M059J (cell line): ENCODE measurements around the gene TJP3. TPM values are rescaled to one million over a fixed set of nuclear protein-coding genes. Genes with fewer than 3 reads are reported as not detected.
A peak's percentile ranks its signal among the peaks of the same experiment; 100 is the strongest.

Experiments
- DNase-seq: peaks from one replicate; pipeline ENCODE4 v3.0.0-alpha.2; 2012; ENCODE audit warnings: low read depth
- total RNA-seq: library from RNA; depleted of rRNA; stranded (reverse); fragments of >200 nt; shearing (Covaris generic); gene quantifications from 2 replicates; pipeline ENCODE4 v1.2.3, GENCODE V29; 2014

The TJP3 gene
- total RNA-seq, 1 experiment from 2014 or later, result 0.49 TPM

DNA sequence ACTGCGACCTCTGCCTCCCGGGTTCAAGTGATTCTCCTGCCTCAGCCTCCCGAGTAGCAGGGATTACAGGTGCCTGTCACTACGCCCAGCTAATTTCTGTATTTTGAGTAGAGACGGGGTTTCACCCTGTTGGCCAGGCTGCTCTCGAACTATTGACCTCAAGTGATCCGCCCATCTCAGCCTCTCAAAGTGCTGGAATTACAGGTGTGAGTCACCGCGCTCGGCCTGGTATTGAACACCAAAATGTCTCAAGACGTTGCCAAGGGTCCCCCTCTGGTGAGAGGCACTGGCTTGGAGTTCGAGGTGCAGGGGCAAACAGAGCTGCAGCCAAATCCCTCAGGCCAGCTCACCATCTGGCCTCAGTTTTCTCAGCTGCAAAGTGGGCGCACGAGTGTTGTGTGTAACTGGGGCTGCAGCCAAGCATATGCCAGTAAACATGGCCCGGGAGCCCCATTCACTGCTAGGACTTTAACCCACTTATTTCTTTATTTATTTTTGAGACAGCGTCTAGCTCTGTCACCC is 8.0 kb downstream of the TJP3 start:
- peak; percentile 39 for DNase-seq

DNA sequence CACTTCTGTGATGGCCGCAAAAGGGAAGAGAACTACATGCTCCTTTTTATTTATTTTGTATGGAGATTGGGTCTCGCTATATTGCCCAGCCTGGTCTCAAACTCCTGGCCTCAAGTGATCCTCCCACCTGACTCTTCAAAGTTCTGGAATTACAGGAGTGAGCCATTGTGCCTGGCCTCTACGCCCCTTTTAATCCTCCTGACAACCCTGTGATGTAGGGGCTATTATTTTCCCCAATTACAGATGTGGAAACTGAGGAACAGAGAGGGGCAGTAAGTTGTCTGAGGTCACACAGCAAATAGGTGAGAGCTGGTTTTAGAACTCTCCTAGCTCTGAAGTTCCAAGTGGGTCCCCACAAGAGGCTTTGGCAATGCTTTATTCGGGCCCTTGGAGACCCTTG is 11.7 kb downstream of the TJP3 start:
- DNase-seq, result no peak

DNA sequence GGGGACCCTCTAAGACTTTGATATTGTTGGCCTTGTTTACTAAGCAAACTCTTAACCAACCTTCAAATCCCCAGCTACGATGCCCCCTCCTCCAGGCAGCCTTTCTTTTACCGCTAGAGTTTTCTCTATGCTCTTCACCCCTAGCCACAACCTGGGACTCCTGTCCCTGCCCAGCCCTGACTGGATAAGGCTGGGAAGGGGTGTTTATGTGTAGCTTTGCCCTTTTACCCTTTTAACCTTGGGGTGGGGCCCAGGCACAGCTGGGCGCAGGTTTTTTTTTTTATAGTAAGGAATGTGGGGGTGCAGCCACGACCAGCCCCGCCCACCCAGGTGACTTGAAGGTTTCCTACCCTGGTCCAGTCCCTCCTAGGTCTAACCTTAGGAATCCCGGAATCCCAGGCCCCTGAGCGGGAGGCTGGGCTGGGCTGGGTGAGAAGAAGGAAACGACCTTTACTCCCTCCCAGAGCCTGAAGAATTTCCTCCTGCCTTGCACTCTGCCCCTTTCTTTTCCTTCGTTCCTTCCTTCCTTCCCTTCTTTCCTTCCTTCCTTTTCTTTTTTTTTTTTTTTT is 12.2 kb downstream of the TJP3 start:
- no peak for DNase-seq

DNA sequence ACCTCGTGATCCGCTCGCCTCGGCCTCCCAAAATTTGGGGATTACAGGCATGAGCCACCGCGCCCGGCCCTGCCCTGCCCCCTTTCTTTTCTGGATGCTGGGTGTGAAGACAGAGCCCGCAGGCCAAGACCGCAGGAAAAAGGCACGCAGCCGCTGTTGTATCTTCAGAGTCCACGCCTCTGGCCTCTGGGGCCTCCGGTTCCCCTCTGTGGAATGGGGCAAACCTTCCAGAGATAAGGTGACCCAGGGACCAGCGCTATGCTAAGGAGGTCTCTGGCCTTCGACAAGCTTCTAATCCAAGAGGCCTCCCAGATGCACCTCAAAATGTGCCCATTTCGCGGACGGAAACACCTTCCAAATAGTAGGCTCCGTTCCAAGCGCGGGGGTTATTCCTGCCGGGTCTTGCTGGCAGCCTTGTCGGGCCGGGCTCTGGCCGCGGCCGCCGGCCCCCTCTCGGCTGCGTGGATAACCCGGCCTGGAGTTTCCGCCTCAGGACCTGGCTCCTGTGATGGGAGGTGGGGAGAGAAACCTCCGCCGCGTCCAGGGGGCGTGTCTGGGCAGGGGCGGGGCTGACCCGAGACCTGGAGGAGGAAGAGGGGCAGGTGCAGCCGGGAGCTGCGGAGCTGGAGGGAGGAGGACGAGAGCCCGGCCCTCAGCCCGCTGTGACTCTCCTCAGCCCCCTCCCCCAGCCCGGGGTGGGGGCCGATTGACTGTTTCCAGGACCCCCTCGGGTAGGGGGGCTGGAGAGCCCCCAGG is 13.1 kb downstream of the TJP3 start:
- peak; percentile 76 for DNase-seq

DNA sequence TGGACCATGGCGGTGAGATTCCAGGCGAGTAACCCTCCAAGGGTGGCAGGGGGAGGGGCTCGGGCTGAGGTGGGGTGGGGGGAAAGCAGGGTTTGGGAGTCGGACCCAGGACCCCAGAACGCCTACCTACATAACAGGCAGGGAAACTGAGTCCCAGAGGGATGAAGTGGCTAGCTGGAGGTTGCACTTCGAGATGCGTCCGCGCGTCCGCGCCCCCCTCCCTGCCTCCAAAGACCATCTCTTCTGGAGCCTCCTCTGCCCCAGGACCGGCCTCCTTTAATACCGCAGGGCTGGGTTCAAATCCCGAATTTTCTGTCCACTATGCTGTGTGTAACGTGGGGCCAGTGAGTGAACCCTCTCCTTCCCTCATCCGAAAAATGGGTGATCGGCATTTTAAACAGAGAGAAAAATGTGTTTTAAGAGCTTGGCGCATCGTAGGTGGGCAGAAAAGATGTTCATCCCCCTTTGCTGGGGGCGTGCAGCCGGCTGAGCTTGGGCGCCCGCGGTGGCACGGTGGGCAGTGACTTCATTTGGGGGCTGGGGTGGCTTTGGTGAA is 13.8 kb downstream of the TJP3 start:
- DNase-seq, result no peak

DNA sequence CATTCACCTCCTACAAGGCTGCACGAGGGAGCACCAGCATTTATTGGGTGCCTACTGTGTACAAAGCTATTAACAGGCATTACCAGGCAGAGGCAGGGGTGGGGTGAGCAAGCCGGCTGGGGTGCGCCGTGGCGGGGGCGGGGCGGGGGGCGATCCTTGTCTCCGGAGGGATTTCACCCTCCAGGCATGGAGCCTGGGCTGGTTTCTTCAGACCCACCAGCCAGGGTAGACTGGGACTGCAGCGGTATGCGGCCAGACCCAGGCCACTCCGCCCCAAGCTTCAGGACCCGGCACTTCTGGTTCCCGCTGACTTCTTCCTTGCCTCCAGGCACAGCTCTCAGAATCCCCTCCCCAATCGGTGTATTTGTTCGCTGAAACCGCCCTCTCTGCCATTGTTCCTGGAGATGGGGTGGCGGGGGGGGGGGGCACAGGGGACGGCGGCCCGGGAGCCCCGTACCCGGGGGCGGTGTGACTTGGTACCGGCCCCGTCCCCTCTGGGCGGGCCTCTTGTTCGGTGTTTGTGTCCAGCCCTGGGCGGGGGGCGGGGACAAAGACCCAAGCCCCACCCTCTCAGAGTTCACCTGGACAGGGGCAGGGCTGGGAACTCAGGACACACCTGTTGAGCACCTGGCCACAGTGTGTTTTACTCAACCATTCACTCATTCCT is 14.4 kb downstream of the TJP3 start:
- DNase-seq, result no peak

DNA sequence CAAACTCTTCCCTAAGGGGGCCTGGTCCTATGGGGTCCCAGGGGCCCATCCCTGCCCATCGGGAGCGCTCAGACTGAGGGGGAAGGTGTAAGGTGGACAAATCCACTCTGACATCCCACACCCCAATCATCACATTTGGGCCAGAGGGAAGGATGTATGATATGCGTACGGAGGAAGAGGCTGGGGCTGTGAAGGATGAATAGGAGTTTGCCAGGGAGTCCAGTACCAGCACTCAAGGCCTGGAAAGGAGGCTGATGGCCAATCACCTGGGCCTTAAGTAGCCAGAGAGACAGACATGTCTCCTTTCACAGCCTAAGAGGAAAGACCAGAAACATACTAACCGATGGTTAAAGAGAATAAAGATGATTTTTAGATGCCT is 14.9 kb downstream of the TJP3 start:
- no peak for DNase-seq

DNA sequence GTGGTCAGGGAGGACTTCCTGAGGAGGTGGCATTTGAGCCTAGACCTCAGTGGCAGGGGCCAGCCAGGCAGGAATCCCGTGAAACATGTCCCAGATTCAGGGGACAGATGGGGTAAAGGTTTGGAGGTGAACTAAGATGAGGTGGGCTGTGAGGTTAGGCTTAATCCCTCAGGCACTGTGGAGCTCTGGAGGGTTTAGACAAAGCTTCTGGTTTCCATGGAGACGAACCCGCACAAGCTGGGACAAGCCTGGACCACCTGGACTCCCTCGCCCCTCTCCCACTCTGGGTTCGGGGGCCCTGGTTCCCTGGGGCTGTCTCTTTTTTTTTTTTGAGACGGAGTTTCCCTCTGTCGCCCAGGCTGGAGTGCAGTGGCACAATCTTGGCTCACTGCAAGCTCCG is 15.7 kb downstream of the TJP3 start:
- DNase-seq, result no peak

DNA sequence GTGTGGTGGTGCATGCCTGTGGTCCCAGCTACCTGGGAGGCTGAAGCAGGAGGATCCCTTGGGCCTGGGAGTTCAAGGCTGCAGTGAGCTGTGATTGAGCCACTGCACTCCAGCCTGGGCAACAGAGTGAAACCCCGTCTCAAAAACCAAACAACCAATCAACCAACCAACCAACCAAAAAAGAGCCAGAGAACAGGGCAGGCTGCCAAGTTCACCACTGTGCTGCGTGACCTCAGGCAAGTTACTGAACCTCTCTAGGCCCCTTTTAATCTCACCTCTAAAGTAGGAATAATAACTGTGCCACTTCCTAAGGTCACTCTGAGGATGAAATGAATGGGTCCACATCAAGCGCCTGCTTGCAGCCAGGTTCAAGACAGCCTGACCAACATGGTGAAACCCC is 16.9 kb downstream of the TJP3 start:
- no peak for DNase-seq

DNA sequence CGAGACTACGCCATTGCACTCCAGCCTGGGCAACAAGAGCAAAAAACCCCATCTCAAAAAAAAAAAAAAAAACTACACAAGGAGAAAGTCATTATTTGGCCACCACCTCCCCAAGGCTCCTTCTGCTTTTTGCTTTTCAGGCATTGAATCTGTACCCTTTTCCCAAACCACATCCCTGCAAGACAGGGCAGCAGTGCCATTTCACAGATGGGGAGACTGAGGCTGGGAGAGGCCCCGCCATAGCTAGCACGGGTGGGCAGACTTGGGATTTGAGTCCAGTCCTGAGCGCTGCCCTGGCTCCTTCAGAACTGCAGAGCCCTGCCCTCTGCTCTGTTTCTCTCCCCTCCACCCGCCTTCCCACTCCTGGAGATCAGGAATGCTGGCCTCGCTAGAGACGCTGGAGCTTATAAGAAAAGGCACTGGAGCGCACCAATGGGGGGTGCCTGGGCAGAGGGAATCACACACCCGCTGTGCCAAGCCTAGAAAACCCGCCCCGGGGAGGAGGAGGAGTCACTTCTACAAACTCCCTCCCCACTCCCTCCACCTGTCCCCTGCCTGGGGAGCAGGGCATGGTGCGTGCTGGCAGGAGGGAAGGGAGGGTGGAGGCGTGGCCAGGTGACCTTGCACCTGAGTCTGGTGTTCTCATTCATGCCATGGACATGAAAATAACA is 17.6 kb downstream of the TJP3 start:
- DNase-seq, result peak; percentile 51

DNA sequence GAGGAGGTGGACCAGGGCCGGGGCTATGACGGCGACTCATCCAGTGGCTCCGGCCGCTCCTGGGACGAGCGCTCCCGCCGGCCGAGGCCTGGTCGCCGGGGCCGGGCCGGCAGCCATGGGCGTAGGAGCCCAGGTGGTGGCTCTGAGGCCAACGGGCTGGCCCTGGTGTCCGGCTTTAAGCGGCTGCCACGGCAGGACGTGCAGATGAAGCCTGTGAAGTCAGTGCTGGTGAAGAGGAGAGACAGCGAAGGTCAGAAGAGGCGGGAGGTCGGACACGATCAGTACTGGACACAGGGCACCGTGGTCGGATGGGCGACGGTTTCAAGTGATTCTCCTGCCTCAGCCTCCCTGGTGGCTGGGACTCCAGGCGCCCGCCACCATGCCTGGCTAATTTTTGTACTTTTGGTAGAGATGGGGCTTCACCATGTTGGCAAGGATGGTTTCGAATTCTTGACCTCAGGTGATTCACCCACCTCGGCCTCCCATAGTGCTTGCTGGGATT is 22.3 kb downstream of the TJP3 start:
- no peak for DNase-seq

DNA sequence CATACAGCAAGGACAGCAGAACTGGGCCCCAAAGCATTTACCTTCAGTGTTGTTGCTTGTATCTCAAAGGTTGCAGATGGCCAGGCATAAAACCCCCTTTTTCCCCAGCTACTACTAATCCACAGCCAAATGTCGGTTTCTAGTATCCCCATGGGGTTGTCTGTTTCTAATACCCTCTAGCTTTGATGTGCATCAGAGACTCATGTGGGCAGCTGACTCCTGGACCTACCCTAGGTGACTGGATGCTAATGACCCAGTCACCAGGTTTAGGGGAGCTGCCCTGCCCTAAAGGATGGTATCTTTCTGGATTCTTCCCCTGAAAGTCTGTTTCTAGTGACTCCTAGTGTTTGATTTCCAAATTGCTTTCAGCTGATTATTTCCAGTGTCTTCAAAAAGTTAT is 23.9 kb downstream of the TJP3 start:
- DNase-seq, result no peak

DNA sequence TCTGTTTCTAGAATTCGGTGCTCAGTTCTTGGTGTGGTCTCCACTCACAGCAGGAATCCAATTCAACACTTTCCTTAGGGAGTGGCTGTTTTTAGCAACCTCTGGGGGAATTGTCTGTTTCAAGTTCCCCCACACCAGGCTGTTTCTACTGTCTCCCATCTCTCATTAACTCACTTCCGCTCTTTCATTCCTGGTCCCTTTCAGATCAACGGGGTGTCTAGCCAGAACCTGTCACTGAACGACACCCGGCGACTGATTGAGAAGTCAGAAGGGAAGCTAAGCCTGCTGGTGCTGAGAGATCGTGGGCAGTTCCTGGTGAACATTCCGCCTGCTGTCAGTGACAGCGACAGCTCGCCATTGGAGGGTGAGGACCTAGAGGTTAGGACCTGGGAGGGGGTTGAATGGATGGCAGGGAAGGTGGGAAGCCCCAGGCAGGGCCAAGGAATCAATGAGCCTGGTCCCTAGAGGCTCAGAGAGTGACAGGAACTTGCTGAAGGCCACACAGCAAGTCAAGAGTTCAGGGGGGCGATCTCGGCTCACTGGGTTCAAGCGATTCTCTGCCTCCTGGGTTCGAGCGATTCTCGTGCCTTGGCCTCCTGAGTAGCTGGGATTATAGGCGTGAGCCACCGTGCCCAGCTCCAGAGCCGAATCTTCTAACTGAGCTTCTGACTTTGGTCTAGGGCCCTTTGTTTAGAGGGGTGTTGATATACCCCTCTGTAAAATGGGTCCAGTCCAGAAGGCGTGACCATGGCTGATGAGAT is 25.5 kb downstream of the TJP3 start:
- DNase-seq, result no peak

DNA sequence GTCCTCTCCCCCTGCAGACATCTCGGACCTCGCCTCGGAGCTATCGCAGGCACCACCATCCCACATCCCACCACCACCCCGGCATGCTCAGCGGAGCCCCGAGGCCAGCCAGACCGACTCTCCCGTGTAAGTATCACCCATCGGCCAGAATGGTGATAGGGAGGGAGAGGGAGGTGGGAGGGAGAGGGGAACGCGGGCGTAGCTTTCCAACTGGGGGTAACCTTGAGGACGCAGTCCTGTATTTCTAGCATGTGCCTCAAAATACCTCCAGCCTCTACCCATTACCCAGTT is 26.1 kb downstream of the TJP3 start:
- no peak for DNase-seq

DNA sequence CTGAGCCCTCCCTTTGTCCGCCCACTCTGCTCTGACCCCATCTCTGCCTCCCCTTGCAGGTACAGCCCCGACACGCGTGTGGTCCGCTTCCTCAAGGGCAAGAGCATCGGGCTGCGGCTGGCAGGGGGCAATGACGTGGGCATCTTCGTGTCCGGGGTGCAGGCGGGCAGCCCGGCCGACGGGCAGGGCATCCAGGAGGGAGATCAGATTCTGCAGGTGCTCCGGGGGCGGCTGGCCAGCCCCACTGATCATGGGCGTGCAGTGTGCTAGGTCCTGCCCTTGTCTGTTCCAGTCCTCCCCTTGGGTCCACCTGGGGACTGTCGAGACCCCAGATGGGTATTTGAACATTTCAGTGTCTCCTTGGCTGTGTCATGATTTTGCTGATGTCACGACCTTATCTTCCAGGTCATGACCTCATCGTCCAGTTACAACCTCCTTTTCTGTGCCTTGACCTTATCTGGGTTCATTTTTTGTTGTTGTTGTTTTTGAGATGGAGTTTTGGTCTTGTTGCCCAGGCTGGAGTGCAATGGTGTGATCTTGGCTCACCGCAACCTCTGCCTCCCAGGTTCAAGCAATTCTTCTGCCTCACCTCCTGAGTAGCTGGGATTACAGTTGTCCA is 28.0 kb downstream of the TJP3 start:
- no peak for DNase-seq

DNA sequence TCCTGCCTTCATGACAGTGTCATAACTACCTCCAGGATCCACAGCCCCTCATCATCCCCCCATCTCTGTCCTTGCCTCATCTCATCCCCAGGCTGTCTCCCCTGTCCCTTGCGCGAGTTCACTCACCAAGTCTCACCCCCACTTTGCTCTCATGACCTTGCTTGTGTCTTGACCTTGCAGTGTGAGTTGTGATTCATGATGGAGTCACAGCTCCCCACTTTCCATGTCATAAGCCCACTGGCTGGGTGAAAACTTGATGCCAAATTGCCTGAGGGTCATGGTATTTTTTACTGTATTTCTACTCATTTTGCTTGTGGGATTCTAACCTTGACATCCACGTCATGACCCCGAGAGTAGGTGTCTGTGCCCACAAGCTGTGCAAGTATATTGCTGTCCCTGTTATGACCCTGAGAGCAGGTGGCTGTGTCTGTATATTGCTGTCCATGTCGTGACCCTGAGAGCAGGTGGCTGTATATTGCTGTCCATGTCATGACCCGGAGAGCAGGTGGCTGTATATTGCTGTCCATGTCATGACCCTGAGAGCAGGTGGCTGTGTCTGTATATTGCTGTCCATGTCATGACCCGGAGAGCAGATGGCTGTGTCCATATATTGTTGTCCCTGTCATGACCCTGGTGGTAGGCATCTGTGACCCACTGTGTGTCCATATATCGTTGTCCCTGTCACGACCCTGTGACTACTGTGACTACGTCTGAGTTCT is 29.5 kb downstream of the TJP3 start:
- DNase-seq, result peak; percentile 50

DNA sequence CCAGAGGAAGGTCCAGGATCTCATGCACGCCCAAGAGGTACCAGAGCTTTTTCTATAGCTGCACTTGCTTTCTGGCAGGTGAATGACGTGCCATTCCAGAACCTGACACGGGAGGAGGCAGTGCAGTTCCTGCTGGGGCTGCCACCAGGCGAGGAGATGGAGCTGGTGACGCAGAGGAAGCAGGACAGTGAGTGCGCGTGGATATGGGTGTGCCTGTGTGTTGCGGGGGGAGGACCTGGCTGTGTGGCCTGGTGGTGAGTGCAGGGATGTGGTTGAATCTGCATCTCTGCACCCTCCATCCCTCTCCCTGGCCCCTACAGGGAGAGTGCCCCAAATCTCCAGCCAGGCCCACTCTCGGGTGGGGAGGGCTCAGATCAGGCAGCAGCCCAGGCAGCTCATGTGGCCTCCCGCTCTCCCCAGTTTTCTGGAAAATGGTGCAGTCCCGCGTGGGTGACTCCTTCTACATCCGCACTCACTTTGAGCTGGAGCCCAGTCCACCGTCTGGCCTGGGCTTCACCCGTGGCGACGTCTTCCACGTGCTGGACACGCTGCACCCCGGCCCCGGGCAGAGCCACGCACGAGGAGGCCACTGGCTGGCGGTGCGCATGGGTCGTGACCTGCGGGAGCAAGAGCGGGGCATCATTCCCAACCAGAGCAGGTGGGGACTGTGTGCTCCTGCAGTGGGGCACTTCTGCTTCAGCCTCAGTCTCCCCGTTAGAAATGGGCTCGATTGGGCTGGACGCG is 30.5 kb downstream of the TJP3 start:
- DNase-seq, result no peak

DNA sequence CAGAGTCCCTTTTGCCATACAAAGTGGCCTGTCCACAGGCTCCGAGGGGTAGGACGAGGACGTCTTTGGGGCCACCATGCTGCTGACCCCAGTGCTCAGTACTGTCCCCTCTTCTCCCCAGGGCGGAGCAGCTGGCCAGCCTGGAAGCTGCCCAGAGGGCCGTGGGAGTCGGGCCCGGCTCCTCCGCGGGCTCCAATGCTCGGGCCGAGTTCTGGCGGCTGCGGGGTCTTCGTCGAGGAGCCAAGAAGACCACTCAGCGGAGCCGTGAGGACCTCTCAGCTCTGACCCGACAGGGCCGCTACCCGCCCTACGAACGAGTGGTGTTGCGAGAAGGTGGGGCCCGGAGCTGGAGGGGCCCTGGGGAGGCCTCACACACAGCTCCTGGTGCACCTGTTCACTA is 32.2 kb downstream of the TJP3 start:
- no peak for DNase-seq

DNA sequence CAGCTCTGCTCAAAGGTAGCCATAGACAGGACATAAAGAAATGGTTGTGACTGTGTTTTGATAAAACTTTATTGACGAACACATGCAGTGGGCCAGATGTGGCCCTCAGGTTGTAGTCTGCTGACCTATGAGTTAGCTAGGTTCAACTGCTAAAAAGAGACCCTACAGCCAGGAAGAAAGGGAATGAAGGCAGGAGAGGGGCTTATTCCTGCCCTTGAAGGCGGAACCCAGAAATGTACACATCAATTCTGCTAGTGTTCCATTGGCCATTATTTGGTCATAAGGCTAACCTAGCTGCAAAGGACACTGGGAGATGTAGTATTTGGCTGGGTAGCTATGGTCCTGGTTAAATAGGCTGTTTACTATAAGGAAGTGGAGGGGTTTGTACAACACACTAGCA is 35.3 kb downstream of the TJP3 start:
- DNase-seq, result no peak
